ENCODE measurements around the gene WAS.
"Not testable (repeated sequence)": the region's sequence is repeated elsewhere in the genome, so short reads cannot be mapped to it uniquely, and the experiment has no call there.

Gene WAS

DNA sequence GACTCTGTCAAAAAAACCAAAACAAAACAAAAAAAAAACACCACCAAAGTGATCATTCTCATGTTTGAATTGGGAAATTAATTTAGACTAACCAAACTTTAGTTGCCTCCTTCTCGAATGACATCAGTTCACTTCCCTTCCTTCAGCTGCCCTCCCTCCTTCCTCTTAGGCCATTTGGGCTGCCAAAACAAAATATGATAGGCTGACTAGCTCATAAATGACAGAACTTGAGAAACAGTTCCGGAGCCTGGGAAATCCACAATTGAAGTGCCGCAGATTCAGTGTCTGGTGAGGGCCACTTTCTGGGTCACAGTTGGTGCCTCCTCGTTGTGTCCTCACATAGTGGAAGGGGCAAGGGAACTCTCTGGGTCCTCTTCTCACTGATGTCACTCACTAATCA, 16.1 kb upstream of the WAS start:
- no peaks in the 10 kb centered on the region for H3K36me3 Mint-ChIP-seq (ENCODE audit: insufficient read depth)
- H3K27me3 Mint-ChIP-seq, result no peaks in the 10 kb centered on the region
- H3K4me1 Mint-ChIP-seq, result no peaks in the 10 kb centered on the region
- ATAC-seq (replicated peaks; ENCODE audit: extremely low read depth, poor library complexity, severe bottlenecking) (no peak), DNase-seq (ENCODE audit: low spot score in 2 of 2) (no peak)
- H3K27ac Mint-ChIP-seq (ENCODE audit: low read depth), result no peak overlapping the region
- no peak overlapping the region for H3K4me3 Mint-ChIP-seq
- H3K9me3 Mint-ChIP-seq, result no peaks in the 10 kb centered on the region

GRCh38 chrX:48668187-48668586, 15.4 kb upstream of the WAS start:
- H3K4me1 Mint-ChIP-seq; H3K9me3 Mint-ChIP-seq; H3K27me3 Mint-ChIP-seq; H3K4me3 Mint-ChIP-seq; H3K36me3 Mint-ChIP-seq (ENCODE audit: insufficient read depth); DNase-seq (ENCODE audit: low spot score in 2 of 2); H3K27ac Mint-ChIP-seq (ENCODE audit: low read depth); ATAC-seq (replicated peaks; ENCODE audit: extremely low read depth, poor library complexity, severe bottlenecking): not testable (repeated sequence)

- H3K4me1 Mint-ChIP-seq, result peaks cover 11% of the 10 kb centered on the region
- H3K27ac Mint-ChIP-seq (ENCODE audit: low read depth), result peak overlapping the region; percentile 82
- ATAC-seq (replicated peaks; ENCODE audit: extremely low read depth, poor library complexity, severe bottlenecking) (peak; percentile 96), DNase-seq (ENCODE audit: low spot score in 2 of 2) (peak; percentile 71 to 76)
- H3K4me3 Mint-ChIP-seq, result peak overlapping the region; percentile 82
- no peaks in the 10 kb centered on the region for H3K27me3 Mint-ChIP-seq
- H3K36me3 Mint-ChIP-seq (ENCODE audit: insufficient read depth), result peaks cover 6% of the 10 kb centered on the region
- no peaks in the 10 kb centered on the region for H3K9me3 Mint-ChIP-seq
Observed at GRCh38 chrX:48676106-48676892, 7.3 kb upstream of the WAS start.

DNA sequence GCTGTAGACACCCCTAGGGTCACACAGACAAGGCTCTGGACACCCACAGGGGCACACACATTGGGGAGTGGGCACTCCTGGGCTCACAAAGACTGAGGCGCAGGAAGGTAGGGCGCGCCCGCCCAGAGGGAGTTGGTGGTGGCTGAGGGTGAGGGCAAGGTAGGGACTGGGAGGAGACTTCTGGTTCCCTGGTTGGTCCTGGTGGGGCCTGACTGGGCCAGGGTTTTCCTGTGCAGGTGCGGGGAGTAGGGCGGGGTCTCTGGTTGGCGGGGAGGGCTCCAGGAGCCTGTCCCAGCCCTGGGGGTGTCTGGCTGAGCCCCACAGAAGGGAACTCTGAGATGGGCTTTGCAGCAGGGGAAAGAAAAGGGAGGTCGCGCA, 6.7 kb upstream of the WAS start:
- Mint-ChIP-seq H3K4me3 (peak overlapping the region; percentile 82), H3K27me3 (no peaks in the 10 kb centered on the region), H3K27ac (ENCODE audit: low read depth) (peak overlapping the region; percentile 82), H3K36me3 (ENCODE audit: insufficient read depth) (peaks cover 6% of the 10 kb centered on the region), H3K4me1 (peaks cover 11% of the 10 kb centered on the region), H3K9me3 (no peaks in the 10 kb centered on the region)
- DNase-seq (ENCODE audit: low spot score in 2 of 2) (no peak), ATAC-seq (replicated peaks; ENCODE audit: extremely low read depth, poor library complexity, severe bottlenecking) (peak; percentile 24)

DNA sequence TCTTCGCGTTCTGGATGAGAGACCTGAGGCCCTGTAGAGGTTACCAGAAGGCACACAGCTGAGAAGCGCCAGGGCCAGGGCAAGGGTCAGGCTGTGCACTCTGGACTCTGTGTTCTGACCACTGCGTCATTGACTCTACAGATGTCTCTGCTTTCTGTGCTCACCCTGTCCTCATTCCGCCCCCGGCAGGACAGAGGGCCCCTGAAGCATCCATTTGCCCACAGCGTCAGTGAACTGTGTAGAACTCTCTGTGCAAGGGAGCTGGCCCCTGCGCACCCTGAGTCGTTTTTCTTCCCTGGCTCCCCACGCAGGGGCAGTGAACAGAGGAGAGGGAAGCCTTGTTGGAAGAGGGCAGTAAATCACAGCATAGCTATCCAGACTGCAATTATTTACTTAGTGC, 6.1 kb upstream of the WAS start:
- Mint-ChIP-seq H3K4me1 (peaks cover 11% of the 10 kb centered on the region), H3K4me3 (peak overlapping the region; percentile 82), H3K27me3 (no peaks in the 10 kb centered on the region), H3K36me3 (ENCODE audit: insufficient read depth) (peaks cover 6% of the 10 kb centered on the region), H3K9me3 (no peaks in the 10 kb centered on the region), H3K27ac (ENCODE audit: low read depth) (peak overlapping the region; percentile 82)
- ATAC-seq (replicated peaks; ENCODE audit: extremely low read depth, poor library complexity, severe bottlenecking) (no peak), DNase-seq (ENCODE audit: low spot score in 2 of 2) (no peak)

GRCh38 chrX:48680467-48680866, 3.1 kb upstream of the WAS start:
- not testable (repeated sequence) for ATAC-seq (replicated peaks; ENCODE audit: extremely low read depth, poor library complexity, severe bottlenecking); H3K9me3 Mint-ChIP-seq; DNase-seq (ENCODE audit: low spot score in 2 of 2); H3K27me3 Mint-ChIP-seq; H3K4me3 Mint-ChIP-seq; H3K27ac Mint-ChIP-seq (ENCODE audit: low read depth)
- Mint-ChIP-seq H3K4me1 (peaks cover 36% of the 10 kb centered on the region), H3K36me3 (ENCODE audit: insufficient read depth) (peaks cover 20% of the 10 kb centered on the region)

GRCh38 chrX:48680925-48681324, 2.7 kb upstream of the WAS start:
- not testable (repeated sequence) for H3K4me3 Mint-ChIP-seq

GRCh38 chrX:48681539-48682183, 1.9 kb upstream of the WAS start:
- H3K4me1 Mint-ChIP-seq, result peaks cover 46% of the 10 kb centered on the region
- H3K27ac Mint-ChIP-seq (ENCODE audit: low read depth), result peak overlapping the region; percentile 51
- no peaks in the 10 kb centered on the region for H3K27me3 Mint-ChIP-seq
- no peaks in the 10 kb centered on the region for H3K9me3 Mint-ChIP-seq
- peaks cover 23% of the 10 kb centered on the region for H3K36me3 Mint-ChIP-seq (ENCODE audit: insufficient read depth)
- no peak for ATAC-seq (replicated peaks; ENCODE audit: extremely low read depth, poor library complexity, severe bottlenecking)
- no peak for DNase-seq (ENCODE audit: low spot score in 2 of 2)
- H3K4me3 Mint-ChIP-seq, result no peak overlapping the region

More at GRCh38 chrX:48680925-48681324, 2.7 kb upstream of the WAS start:
- not testable (repeated sequence) for DNase-seq (ENCODE audit: low spot score in 2 of 2); H3K9me3 Mint-ChIP-seq; H3K27ac Mint-ChIP-seq (ENCODE audit: low read depth); H3K27me3 Mint-ChIP-seq; ATAC-seq (replicated peaks; ENCODE audit: extremely low read depth, poor library complexity, severe bottlenecking)
- Mint-ChIP-seq H3K36me3 (ENCODE audit: insufficient read depth) (peaks cover 21% of the 10 kb centered on the region), H3K4me1 (peaks cover 40% of the 10 kb centered on the region)

- Mint-ChIP-seq H3K27ac (ENCODE audit: low read depth) (peak overlapping the region; percentile 96), H3K4me3 (peak overlapping the region; percentile 96), H3K36me3 (ENCODE audit: insufficient read depth) (peaks cover 25% of the 10 kb centered on the region), H3K4me1 (peaks cover 48% of the 10 kb centered on the region)
- ATAC-seq (replicated peaks; ENCODE audit: extremely low read depth, poor library complexity, severe bottlenecking); DNase-seq (ENCODE audit: low spot score in 2 of 2); H3K9me3 Mint-ChIP-seq; H3K27me3 Mint-ChIP-seq: not testable (repeated sequence)
Observed at GRCh38 chrX:48682795-48683194, 804 bp upstream of the WAS start.

DNA sequence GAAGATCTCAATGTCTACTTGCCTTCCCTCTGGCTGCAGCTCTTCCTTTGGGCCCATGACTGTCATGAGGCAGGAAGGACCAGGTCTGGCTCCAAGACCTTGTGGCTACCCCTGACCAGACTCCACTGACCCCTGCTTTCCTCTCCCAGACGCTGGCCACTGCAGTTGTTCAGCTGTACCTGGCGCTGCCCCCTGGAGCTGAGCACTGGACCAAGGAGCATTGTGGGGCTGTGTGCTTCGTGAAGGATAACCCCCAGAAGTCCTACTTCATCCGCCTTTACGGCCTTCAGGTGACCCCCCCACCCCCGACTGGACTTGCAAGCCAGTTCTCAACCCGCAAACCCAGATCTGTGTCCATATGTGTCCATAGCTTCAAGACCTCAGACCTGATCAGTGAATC, 535 bp downstream of the WAS start:
- DNase-seq (ENCODE audit: low spot score in 2 of 2), result no peak
- H3K4me1 Mint-ChIP-seq, result peaks cover 53% of the 10 kb centered on the region
- H3K27me3 Mint-ChIP-seq, result no peaks in the 10 kb centered on the region
- peak overlapping the region; percentile 96 for H3K27ac Mint-ChIP-seq (ENCODE audit: low read depth)
- peak overlapping the region; percentile 96 for H3K4me3 Mint-ChIP-seq
- no peak for ATAC-seq (replicated peaks; ENCODE audit: extremely low read depth, poor library complexity, severe bottlenecking)
- H3K36me3 Mint-ChIP-seq (ENCODE audit: insufficient read depth), result peaks cover 25% of the 10 kb centered on the region
- no peaks in the 10 kb centered on the region for H3K9me3 Mint-ChIP-seq

- H3K27me3 Mint-ChIP-seq, result no peaks in the 10 kb centered on the region
- DNase-seq (ENCODE audit: low spot score in 2 of 2) (no peak), ATAC-seq (replicated peaks; ENCODE audit: extremely low read depth, poor library complexity, severe bottlenecking) (no peak)
- H3K4me1 Mint-ChIP-seq, result peaks cover 53% of the 10 kb centered on the region
- H3K9me3 Mint-ChIP-seq, result no peaks in the 10 kb centered on the region
- peaks cover 32% of the 10 kb centered on the region for H3K36me3 Mint-ChIP-seq (ENCODE audit: insufficient read depth)
- peak overlapping the region; percentile 96 for H3K27ac Mint-ChIP-seq (ENCODE audit: low read depth)
- H3K4me3 Mint-ChIP-seq, result peak overlapping the region; percentile 96
Observed at GRCh38 chrX:48685416-48685815, 1.8 kb downstream of the WAS start.

- Mint-ChIP-seq H3K9me3 (no peaks in the 10 kb centered on the region), H3K4me1 (peaks cover 47% of the 10 kb centered on the region), H3K36me3 (ENCODE audit: insufficient read depth) (peaks cover 34% of the 10 kb centered on the region), H3K27me3 (no peaks in the 10 kb centered on the region), H3K4me3 (no peak overlapping the region), H3K27ac (ENCODE audit: low read depth) (no peak overlapping the region)
- DNase-seq (ENCODE audit: low spot score in 2 of 2) (no peak), ATAC-seq (replicated peaks; ENCODE audit: extremely low read depth, poor library complexity, severe bottlenecking) (no peak)
Observed at GRCh38 chrX:48688531-48689150, 5.0 kb downstream of the WAS start.

Data from central memory CD8-positive, alpha-beta T cell (primary cell).